Vagina (tissue), 2 donors: ENCODE results near the gene RPS3A.

Experiments used
- CTCF ChIP-seq, 3 experiments: fragments of 450-650 bp in 2 of 3; fragments of 200-600 bp in 1 of 3; sonication (generic) in 1 of 3; IDR thresholded peaks; one replicate each; pipeline ENCODE4 v1.5.1; 2017 to 2019; ENCODE audit warnings: antibody characterized with exemption in 3 of 3, mild to moderate bottlenecking in 2 of 3, moderate library complexity in 2 of 3
- POLR2A ChIP-seq, 2 donors: fragments of 450-650 bp; IDR thresholded peaks; one replicate each; pipeline ENCODE4 v1.6.1; 2017; ENCODE audit warnings: antibody characterized with exemption in 2 of 2, mild to moderate bottlenecking in 2 of 2, moderate library complexity in 2 of 2
- POLR2AphosphoS5 ChIP-seq, 2 donors: sonication (generic); formaldehyde crosslinking; IDR thresholded peaks; one replicate each; pipeline ENCODE4 v1.9.0; 2017; ENCODE audit warnings: antibody characterized with exemption in 2 of 2, mild to moderate bottlenecking in 2 of 2, low read depth in 1 of 2; ENCODE audit not compliant: insufficient read depth in 1 of 2

- TF ChIP-seq CTCF (IDR thresholded peaks at IDR 0.05) (no peak), POLR2A (IDR thresholded peaks at IDR 0.05) (no peak), POLR2AphosphoS5 (IDR thresholded peaks at IDR 0.05; ENCODE audit: insufficient read depth in 1 of 2, low read depth in 1 of 2) (no peak)
Measured at GRCh38 chr4:151114338-151114737, 14.9 kb downstream of the RPS3A start.
